Mesothelial cell of epicardium (in vitro differentiated cells): Measurements from ENCODE around the gene PEX7. TPM values are rescaled to one million over a fixed set of nuclear protein-coding genes. Genes with fewer than 3 reads are reported as not detected.
"Not testable (repeated sequence)": the region's sequence is repeated elsewhere in the genome, so short reads cannot be mapped to it uniquely, and the experiment has no call there.

ENCODE experiments used
- DNase-seq, 2 experiments: peaks; one replicate each; pipeline ENCODE4 v3.0.0; 2021; ENCODE audit warnings: low spot score in 2 of 2; ENCODE audit not compliant: unreplicated experiment in 2 of 2
- H3K27ac Mint-ChIP-seq: 2 replicates; pipeline ENCODE4 v1.8.0; 2021; ENCODE audit warnings: mixed read lengths
- H3K27me3 Mint-ChIP-seq: 2 replicates; pipeline ENCODE4 v1.8.0; 2021; ENCODE audit warnings: low read depth, mixed read lengths
- H3K36me3 Mint-ChIP-seq: 2 replicates; pipeline ENCODE4 v1.8.0; 2021; ENCODE audit warnings: mixed read lengths
- H3K4me1 Mint-ChIP-seq: 2 replicates; pipeline ENCODE4 v1.8.0; 2021; ENCODE audit warnings: mixed read lengths
- H3K4me3 Mint-ChIP-seq: 2 replicates; pipeline ENCODE4 v1.8.0; 2021; ENCODE audit warnings: mild to moderate bottlenecking, moderate library complexity, mixed read lengths
- H3K9me3 Mint-ChIP-seq: 2 replicates; pipeline ENCODE4 v1.8.0; 2021; ENCODE audit warnings: mixed read lengths
- CTCF ChIP-seq: fragments of 200-600 bp; sonication (generic); IDR thresholded peaks from one replicate; pipeline ENCODE4 v1.5.0; 2021; ENCODE audit warnings: antibody characterized with exemption; ENCODE audit not compliant: unreplicated experiment
- total RNA-seq: library from RNA; stranded (reverse); gene quantifications from 3 replicates; pipeline ENCODE4 v1.2.1, GENCODE V29; 2021

PEX7 gene
- total RNA-seq, 1 donor from 2014 or later: 8.3 TPM

DNA sequence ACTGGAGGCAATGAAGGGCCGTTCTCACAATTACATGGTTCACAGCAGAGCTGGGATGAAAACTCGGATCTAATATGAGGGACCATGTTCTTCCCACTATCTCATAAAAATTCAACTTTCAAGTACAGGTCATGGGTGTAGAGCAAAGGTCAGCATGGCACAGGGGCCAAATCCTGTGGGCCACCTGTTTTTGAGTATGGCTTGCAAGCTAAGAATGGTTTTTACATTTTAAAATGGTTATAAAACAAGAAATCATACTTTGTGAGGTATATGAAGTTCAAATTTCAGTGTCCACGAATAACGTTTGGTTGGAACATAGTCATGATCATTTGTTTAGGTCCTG lies 34.7 kb upstream of the PEX7 start:
- Mint-ChIP-seq H3K9me3 (peaks cover 6% of the 10 kb centered on the region), H3K27me3 (peaks cover 8% of the 10 kb centered on the region), H3K36me3 (peaks cover 6% of the 10 kb centered on the region), H3K4me1 (peaks cover 34% of the 10 kb centered on the region), H3K4me3 (no peak overlapping the region), H3K27ac (no peak overlapping the region)
- DNase-seq: no peak
- no peak for TF ChIP-seq CTCF

GRCh38 chr6:136788069-136788902 lies 34.1 kb upstream of the PEX7 start:
- no peak for TF ChIP-seq CTCF
- Mint-ChIP-seq H3K4me3 (peak overlapping the region; percentile 1), H3K4me1 (peaks cover 37% of the 10 kb centered on the region), H3K36me3 (peaks cover 6% of the 10 kb centered on the region), H3K27me3 (peaks cover 9% of the 10 kb centered on the region), H3K9me3 (peaks cover 6% of the 10 kb centered on the region), H3K27ac (peak overlapping the region; percentile 77)
- DNase-seq: no peak

GRCh38 chr6:136789440-136789839 lies 33.0 kb upstream of the PEX7 start:
- not testable (repeated sequence) for H3K27me3 Mint-ChIP-seq, H3K27ac Mint-ChIP-seq, H3K36me3 Mint-ChIP-seq, H3K9me3 Mint-ChIP-seq, H3K4me3 Mint-ChIP-seq, DNase-seq
- H3K4me1 Mint-ChIP-seq: peaks cover 40% of the 10 kb centered on the region

- Mint-ChIP-seq H3K27ac (peak overlapping the region; percentile 76), H3K4me1 (peaks cover 40% of the 10 kb centered on the region), H3K27me3 (peaks cover 9% of the 10 kb centered on the region), H3K36me3 (peaks cover 6% of the 10 kb centered on the region), H3K4me3 (peak overlapping the region; percentile 84), H3K9me3 (peaks cover 6% of the 10 kb centered on the region)
- DNase-seq: no peak
- TF ChIP-seq CTCF: no peak
These were observed 31.7 kb upstream of the PEX7 start for GRCh38 chr6:136790411-136791295.

DNA sequence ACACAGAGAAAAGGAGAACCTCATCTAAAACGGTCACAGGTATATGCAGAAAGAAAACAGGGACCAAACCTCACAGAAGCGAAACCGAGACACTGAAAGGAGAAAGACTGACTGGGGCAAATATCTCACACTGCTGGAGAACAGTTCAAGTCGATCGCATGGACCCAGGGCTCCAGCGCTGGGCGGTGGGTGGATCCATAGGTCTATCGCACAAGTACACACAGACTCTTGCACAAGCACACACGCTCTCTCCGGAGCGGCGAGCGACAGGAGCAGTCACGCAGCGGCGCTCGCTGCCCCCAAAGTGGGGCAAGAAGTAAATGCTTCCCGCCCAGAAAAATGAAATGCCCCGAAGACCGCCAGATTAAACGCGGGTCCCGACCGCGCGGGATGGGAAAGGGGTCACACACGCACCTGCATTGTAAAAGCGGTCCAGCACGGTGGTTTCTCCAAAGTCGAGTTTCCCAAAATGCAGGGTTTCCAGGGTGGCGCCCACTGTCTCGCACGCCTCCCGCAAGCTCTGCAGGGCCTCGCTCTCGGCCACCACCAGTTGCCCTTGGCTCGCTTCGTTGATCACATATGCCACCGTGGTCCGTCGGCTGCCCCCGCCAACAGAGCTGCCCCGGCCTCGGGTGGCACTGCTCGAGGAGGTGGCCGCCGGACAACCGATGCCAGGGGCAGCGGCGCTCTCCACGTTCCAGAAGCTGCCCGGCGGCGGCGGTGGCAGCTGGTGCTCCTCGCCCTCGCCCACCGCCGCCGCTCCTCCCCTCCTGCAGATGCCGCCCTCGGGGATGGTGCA lies 30.9 kb upstream of the PEX7 start:
- Mint-ChIP-seq H3K9me3 (peaks cover 6% of the 10 kb centered on the region), H3K27me3 (peaks cover 9% of the 10 kb centered on the region), H3K4me3 (peak overlapping the region; percentile 84), H3K4me1 (peaks cover 40% of the 10 kb centered on the region), H3K27ac (peak overlapping the region; percentile 76), H3K36me3 (peaks cover 6% of the 10 kb centered on the region)
- DNase-seq: peak in 1 of 2 experiments; percentile 42
- no peak for TF ChIP-seq CTCF
